GM12864 (cell line): ENCODE measurements around the gene PARD3B.

Experiments used
- DNase-seq: peaks from one replicate; pipeline ENCODE4 v3.0.0-alpha.2; 2011; ENCODE audit warnings: low read depth
- H3K4me3 ChIP-seq: 2 replicates; pipeline ENCODE4 v1.5.1; 2011; ENCODE audit warnings: mild to moderate bottlenecking, low read depth, low read length, control low read depth
- CTCF ChIP-seq: IDR thresholded peaks from 2 replicates; pipeline ENCODE4 v1.5.1; 2011; ENCODE audit warnings: low read depth, mild to moderate bottlenecking, moderate library complexity, low read length, control low read depth, inconsistent platforms; ENCODE audit errors: missing control alignments

The PARD3B gene

DNA sequence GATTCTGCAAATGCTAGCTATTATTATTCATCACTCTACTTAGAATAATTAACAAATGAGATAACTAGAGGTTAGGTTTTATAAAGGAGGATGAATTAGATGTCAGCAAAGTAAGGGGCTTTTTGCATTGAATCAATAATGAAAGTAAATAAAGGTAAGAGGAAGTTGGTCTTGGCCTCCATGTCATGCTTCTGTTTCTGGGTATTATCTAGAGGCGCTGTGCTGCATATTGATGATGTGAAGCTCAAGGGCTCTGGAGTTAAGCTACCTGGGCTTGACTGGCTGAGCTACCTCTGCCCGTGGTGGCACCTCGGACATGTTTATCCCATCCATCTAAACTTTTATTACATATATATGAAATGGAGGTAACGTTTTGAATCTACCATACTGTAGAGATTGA, 350.9 kb downstream of the PARD3B start:
- H3K4me3 ChIP-seq: no peak overlapping the region
- DNase-seq: no peak
- no peak for TF ChIP-seq CTCF

DNA sequence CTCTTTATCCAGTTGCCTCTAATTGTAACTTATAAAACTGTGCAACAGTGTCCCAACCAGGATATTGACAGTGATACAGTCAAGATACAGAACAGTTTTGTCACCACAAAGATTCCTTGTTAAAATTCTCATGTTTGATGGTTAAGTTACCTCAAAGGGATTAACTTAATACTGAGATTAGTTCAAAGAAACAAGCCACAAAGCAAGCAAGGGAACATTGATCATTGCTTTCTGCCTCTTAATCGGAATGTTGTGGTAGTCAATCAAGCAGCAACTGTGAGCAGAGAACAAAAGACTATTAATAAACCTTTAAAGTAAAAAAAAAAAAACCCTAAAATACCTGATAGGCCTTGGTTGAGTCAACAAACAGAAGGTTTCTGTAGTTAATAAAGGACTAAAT, 352.3 kb downstream of the PARD3B start:
- no peak overlapping the region for H3K4me3 ChIP-seq
- TF ChIP-seq CTCF: no peak
- DNase-seq: no peak

DNA sequence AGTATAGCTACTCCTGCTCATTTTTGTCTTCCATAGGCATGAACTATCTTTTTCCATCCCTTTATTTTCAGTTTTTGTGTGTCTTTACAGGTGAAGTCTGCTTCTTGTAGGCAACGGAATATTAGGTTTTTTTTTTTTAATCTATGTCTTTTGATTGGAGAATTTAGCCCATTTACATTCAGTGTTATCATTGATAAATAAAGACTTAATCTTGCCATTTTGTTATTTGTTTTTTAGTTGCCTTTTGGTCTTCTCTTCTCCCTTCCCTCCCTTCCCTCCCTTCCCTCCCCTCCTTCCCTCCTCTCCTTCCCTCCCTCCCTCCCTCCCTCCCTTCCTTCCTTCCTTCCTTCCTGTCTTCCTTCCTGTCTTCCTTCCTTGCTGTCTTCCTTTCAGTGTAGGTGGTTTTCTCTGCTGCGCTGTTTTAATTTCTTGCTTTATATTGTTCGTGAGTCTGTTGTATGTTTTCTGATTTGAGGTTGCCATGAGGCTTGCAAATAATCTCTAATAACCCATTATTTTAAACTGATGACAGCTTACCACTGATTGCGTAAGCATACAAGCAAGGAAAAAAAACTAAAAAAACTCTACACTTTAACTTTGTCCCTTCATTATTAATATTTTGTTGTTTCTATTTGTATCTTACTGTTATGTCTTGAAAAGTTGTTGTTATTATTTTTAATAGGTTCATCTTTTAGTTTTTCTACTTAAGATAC, 353.8 kb downstream of the PARD3B start:
- no peak for TF ChIP-seq CTCF
- no peak for DNase-seq
- no peak overlapping the region for H3K4me3 ChIP-seq

- DNase-seq: no peak
- no peak overlapping the region for H3K4me3 ChIP-seq
- no peak for TF ChIP-seq CTCF
These were observed 354.7 kb downstream of the PARD3B start for GRCh38 chr2:204899983-204900382.

GRCh38 chr2:204900487-204900886, 355.2 kb downstream of the PARD3B start:
- no peak for DNase-seq
- H3K4me3 ChIP-seq: no peak overlapping the region
- TF ChIP-seq CTCF: no peak

GRCh38 chr2:204900910-204901309, 355.6 kb downstream of the PARD3B start:
- H3K4me3 ChIP-seq: no peak overlapping the region
- no peak for TF ChIP-seq CTCF
- no peak for DNase-seq

DNA sequence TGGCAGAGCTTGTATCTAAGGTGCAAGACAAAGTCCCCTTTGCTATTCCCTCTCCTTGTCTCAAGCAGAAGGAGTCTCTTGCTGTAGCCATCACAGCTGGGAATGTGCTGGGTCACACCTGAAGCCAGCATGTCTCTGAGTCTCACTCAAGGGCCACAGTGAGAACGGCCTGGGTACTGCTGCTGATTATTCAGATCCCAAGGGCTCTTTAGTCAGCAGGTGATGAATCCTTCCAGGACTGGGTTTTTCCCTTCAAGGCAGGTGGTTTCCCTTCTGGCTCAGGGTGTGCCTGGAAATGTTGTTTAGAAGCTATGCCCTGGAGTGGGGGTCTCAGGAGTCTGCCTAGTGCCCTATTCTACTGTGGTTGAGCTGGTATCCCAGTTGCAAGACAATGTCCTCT, 356.3 kb downstream of the PARD3B start:
- no peak for DNase-seq
- TF ChIP-seq CTCF: no peak
- no peak overlapping the region for H3K4me3 ChIP-seq
